Neuronal stem cell (in vitro differentiated cells): ENCODE data around the gene AMBRA1.

Experiments
- DNase-seq: peaks from one replicate; pipeline ENCODE4 v3.0.0-alpha.2; 2013; ENCODE audit warnings: low spot score
- H2AFZ ChIP-seq: one replicate; pipeline ENCODE4 v1.6.1; 2013; ENCODE audit warnings: mild to moderate bottlenecking, low read length, inconsistent platforms
- H2AK5ac ChIP-seq: 2 replicates; pipeline ENCODE4 v1.6.1; 2013; ENCODE audit warnings: low read depth, mild to moderate bottlenecking, inconsistent platforms, low read length, moderate library complexity, mixed read lengths
- H2BK120ac ChIP-seq: 2 replicates; pipeline ENCODE4 v1.6.1; 2013; ENCODE audit warnings: low read depth, mild to moderate bottlenecking, inconsistent platforms, low read length, moderate library complexity, mixed read lengths
- H2BK12ac ChIP-seq: one replicate; pipeline ENCODE4 v1.6.1; 2013; ENCODE audit warnings: low read length, inconsistent platforms
- H2BK15ac ChIP-seq: 2 replicates; pipeline ENCODE4 v1.6.1; 2013; ENCODE audit warnings: mild to moderate bottlenecking, low read length, inconsistent platforms, mixed read lengths
- H2BK5ac ChIP-seq: one replicate; pipeline ENCODE4 v1.6.1; 2013; ENCODE audit warnings: inconsistent platforms, mild to moderate bottlenecking, low read length, moderate library complexity
- H3K14ac ChIP-seq: one replicate; pipeline ENCODE4 v1.6.1; 2013; ENCODE audit warnings: low read length, inconsistent platforms
- H3K18ac ChIP-seq: 2 replicates; pipeline ENCODE4 v1.6.1; 2013; ENCODE audit warnings: low read length, inconsistent platforms
- H3K23ac ChIP-seq: 2 replicates; pipeline ENCODE4 v1.6.1; 2013; ENCODE audit warnings: low read depth, mild to moderate bottlenecking, mixed read lengths, low read length, inconsistent platforms; ENCODE audit not compliant: poor library complexity
- H3K27ac ChIP-seq: replicated peaks from 3 replicates; pipeline ENCODE4 v1.5.1; 2013; ENCODE audit warnings: low read length, inconsistent platforms
- H3K27me3 ChIP-seq, 3 experiments: 2 replicates each; pipeline ENCODE4 v1.6.1; 2013; ENCODE audit warnings: low read length in 3 of 3, mild to moderate bottlenecking in 2 of 3, inconsistent platforms in 1 of 3, low read depth in 1 of 3, mixed read lengths in 1 of 3, moderate library complexity in 1 of 3; ENCODE audit not compliant: control insufficient read depth in 3 of 3, insufficient read depth in 3 of 3
- H3K36me3 ChIP-seq, 2 donors: replicated peaks in 1 of 2; 2 replicates each; pipeline ENCODE4 v1.6.1; 2013; ENCODE audit warnings: low read length in 2 of 2; ENCODE audit not compliant: control insufficient read depth in 2 of 2, insufficient read depth in 2 of 2
- H3K4ac ChIP-seq: 2 replicates; pipeline ENCODE4 v1.6.1; 2013; ENCODE audit warnings: inconsistent platforms, mild to moderate bottlenecking, low read length, moderate library complexity
- H3K4me1 ChIP-seq, 2 donors: 1 replicate in 1 of 2; 2 replicates in 1 of 2; pipeline ENCODE4 v1.6.1; 2013; ENCODE audit warnings: low read length in 2 of 2, low read depth in 1 of 2; ENCODE audit not compliant: control insufficient read depth in 2 of 2, insufficient read depth in 1 of 2
- H3K4me2 ChIP-seq: one replicate; pipeline ENCODE4 v1.6.1; 2013; ENCODE audit warnings: mild to moderate bottlenecking, low read length, inconsistent platforms; ENCODE audit not compliant: insufficient read depth, poor library complexity, severe bottlenecking
- H3K4me3 ChIP-seq, 2 donors: 2 replicates each; pipeline ENCODE4 v1.5.1; 2013; ENCODE audit warnings: low read length in 2 of 2, mild to moderate bottlenecking in 2 of 2, inconsistent platforms in 1 of 2, moderate library complexity in 1 of 2
- H3K79me1 ChIP-seq: one replicate; pipeline ENCODE4 v1.6.1; 2013; ENCODE audit warnings: low read depth, mild to moderate bottlenecking, inconsistent platforms, low read length, moderate library complexity
- H3K9ac ChIP-seq: one replicate; pipeline ENCODE4 v1.6.1; 2013; ENCODE audit warnings: mild to moderate bottlenecking, low read depth, low read length, inconsistent platforms; ENCODE audit not compliant: poor library complexity
- H3K9me3 ChIP-seq, 2 donors: replicated peaks in 1 of 2; 2 replicates each; pipeline versions ENCODE3 to v1.6.1; 2013; ENCODE audit warnings: low read length in 2 of 2, mild to moderate bottlenecking in 2 of 2, inconsistent platforms in 1 of 2, low read depth in 1 of 2, mixed read lengths in 1 of 2, moderate library complexity in 1 of 2; ENCODE audit not compliant: control insufficient read depth in 2 of 2, insufficient read depth in 1 of 2
- H4K8ac ChIP-seq: one replicate; pipeline ENCODE4 v1.6.1; 2013; ENCODE audit warnings: low read depth, mild to moderate bottlenecking, inconsistent platforms, low read length, moderate library complexity
- H4K91ac ChIP-seq: one replicate; pipeline ENCODE4 v1.6.1; 2013; ENCODE audit warnings: low read length, low read depth, mild to moderate bottlenecking, inconsistent platforms; ENCODE audit not compliant: poor library complexity
- WGBS, 2 donors: extraction: QIAGEN DNeasy Blood & Tissue Kit; methylation state at CpG; one replicate each; pipeline ENCODE4 v1.1.7; 2013; ENCODE audit warnings: missing lambda C conversion rate in 2 of 2, mixed read lengths in 1 of 2; ENCODE audit not compliant: insufficient read length in 2 of 2, insufficient replicate concordance in 1 of 2; ENCODE audit errors: extremely low coverage in 2 of 2; 5-methylcytosine and 5-hydroxymethylcytosine counted together

Gene AMBRA1

DNA sequence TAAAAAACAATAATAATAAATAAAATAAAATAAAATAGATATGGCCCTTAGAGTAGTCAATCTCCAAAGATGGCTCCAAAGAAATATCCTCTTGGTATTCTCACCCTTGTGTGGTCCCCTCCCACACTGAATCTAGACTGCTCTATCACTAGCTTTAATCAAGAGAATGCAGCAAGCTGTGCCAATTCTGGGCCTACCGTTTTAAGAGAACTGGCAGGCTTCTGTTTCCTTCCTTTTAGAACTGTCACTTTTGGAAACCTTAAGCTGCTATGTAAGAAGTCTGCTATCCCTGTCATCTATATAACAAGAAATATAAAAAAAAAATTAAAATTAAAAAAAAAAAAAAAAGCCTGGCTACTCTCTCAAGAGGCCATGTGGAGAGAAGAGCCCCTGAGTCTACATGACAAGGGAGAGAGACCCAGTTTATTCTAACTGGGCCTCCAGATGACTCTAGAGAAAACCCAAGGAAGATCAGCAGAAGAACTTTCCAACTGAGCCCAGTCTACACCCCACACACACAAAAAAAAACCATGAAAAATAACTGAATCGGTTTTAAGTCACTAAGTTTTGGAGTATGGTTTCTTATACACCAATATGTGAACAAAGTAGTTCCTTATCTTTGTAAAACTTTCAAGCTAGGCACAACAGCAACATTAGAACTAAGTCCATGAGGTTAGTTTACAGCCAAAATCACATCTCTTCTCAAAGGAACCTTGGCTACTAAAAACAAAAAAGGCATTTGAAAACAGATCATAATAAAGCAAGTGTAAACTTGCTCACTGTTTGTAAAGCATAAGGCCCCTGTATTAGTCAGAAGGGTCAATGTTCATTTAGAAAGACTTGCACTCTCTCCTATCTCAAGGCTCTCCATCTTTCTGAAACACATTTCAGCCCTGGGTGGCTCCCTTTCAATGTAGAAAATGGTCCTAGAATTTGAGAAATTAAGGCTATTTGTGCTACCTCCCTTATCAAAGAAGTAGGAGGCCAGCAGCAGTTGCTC is 67.3 kb downstream of the AMBRA1 start:
- Histone ChIP-seq H3K4me3 (no peak overlapping the region), H3K4ac (no peak overlapping the region), H2AK5ac (no peak overlapping the region), H3K27me3 (no peaks in the 10 kb centered on the region), H4K8ac (no peak overlapping the region), H3K27ac (no peak overlapping the region), H4K91ac (no peak overlapping the region), H3K18ac (no peak overlapping the region), H2AFZ (no peak overlapping the region), H3K9ac (no peak overlapping the region), H3K79me1 (no peaks in the 10 kb centered on the region), H3K36me3 (no peaks in the 10 kb centered on the region), H2BK120ac (no peak overlapping the region), H2BK5ac (no peak overlapping the region), H3K4me1 (peaks cover 1 to 8% of the 10 kb centered on the region in 2 donors), H2BK12ac (no peak overlapping the region), H2BK15ac (no peak overlapping the region), H3K23ac (no peak overlapping the region), H3K14ac (no peak overlapping the region), H3K4me2 (no peak overlapping the region), H3K9me3 (peaks cover 3% of the 10 kb centered on the region in 2 donors)
- no peak for DNase-seq
- no CpG with 5 or more reads among the region's 2 CpGs for WGBS, 2 donors

DNA sequence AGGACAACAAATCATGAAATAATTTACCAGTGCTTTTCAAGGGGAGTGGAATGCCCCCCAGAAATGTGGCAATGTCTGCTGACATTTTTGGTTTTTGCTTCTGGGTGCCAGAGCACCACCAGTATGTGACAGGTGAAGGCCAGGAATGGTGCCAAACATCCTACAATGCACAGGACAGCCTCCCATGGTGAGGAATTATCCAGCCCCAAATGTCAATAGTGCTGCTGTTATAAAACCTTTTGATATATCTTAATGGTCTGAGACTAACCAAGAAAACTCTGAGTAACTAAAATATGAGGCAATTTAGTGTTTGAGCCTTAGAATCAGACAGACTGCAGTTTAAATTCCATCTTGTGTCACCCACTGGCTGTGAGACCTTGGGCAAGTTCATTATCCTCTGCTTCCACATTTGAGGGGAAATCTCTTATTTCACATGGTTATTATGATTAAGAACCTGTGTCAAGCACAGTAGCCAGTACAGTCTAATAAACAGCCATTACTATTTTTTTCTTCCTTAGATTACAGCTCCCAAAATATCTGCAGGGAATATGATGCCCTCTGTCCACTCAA is 69.5 kb downstream of the AMBRA1 start:
- no peak overlapping the region for H3K23ac ChIP-seq
- no peak overlapping the region for H2AK5ac ChIP-seq
- no peak overlapping the region for H2BK15ac ChIP-seq
- H3K79me1 ChIP-seq = no peaks in the 10 kb centered on the region
- H4K8ac ChIP-seq = no peak overlapping the region
- H2BK12ac ChIP-seq = no peak overlapping the region
- no peak overlapping the region for H3K14ac ChIP-seq
- peaks cover 2 to 10% of the 10 kb centered on the region in 2 donors for H3K4me1 ChIP-seq
- no peak overlapping the region for H3K4me2 ChIP-seq
- H3K36me3 ChIP-seq = no peaks in the 10 kb centered on the region
- no peak overlapping the region for H2BK120ac ChIP-seq
- no peak overlapping the region for H2BK5ac ChIP-seq
- no peak overlapping the region for H3K9ac ChIP-seq
- no peak overlapping the region for H4K91ac ChIP-seq
- no peak overlapping the region for H3K4me3 ChIP-seq
- H3K27me3 ChIP-seq = no peaks in the 10 kb centered on the region
- H3K9me3 ChIP-seq = no peaks in the 10 kb centered on the region
- no peak overlapping the region for H3K27ac ChIP-seq
- H3K4ac ChIP-seq = no peak overlapping the region
- no peak overlapping the region for H3K18ac ChIP-seq
- no peak overlapping the region for H2AFZ ChIP-seq
- no peak for DNase-seq

DNA sequence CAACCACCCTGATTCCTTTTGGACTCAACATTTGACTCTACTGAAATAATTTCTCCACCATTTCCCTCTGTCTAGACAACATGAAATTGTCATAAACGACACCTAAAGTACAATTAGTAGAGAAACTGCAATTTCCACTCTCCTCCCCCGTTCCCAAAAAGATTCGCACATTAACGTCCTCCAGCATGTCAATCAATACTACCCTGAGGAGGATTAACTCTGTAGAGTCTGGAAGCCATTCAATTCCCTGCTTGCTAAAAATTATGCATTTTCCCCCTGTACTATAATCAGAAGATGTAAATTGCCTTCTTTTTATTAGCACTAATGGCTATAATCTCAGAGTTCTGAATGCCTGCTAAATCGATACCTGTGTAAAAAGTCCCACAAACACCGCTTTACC is 70.5 kb downstream of the AMBRA1 start:
- no peak overlapping the region for H2AK5ac ChIP-seq
- no CpG with 5 or more reads among the region's 6 CpGs for WGBS, 2 donors
- no peaks in the 10 kb centered on the region for H3K9me3 ChIP-seq
- H3K4me3 ChIP-seq = no peak overlapping the region
- H4K91ac ChIP-seq = no peak overlapping the region
- H3K36me3 ChIP-seq = no peaks in the 10 kb centered on the region
- H3K27me3 ChIP-seq = no peaks in the 10 kb centered on the region
- H2BK12ac ChIP-seq = no peak overlapping the region
- H2BK5ac ChIP-seq = no peak overlapping the region
- H3K27ac ChIP-seq = no peak overlapping the region
- H2AFZ ChIP-seq = no peak overlapping the region
- no peaks in the 10 kb centered on the region for H3K79me1 ChIP-seq
- H3K14ac ChIP-seq = no peak overlapping the region
- H4K8ac ChIP-seq = no peak overlapping the region
- no peak overlapping the region for H3K4ac ChIP-seq
- no peak overlapping the region for H3K9ac ChIP-seq
- H2BK120ac ChIP-seq = no peak overlapping the region
- H3K23ac ChIP-seq = no peak overlapping the region
- DNase-seq = no peak
- H3K4me1 ChIP-seq = peaks cover 2 to 10% of the 10 kb centered on the region in 2 donors
- no peak overlapping the region for H2BK15ac ChIP-seq
- no peak overlapping the region for H3K4me2 ChIP-seq
- H3K18ac ChIP-seq = no peak overlapping the region

DNA sequence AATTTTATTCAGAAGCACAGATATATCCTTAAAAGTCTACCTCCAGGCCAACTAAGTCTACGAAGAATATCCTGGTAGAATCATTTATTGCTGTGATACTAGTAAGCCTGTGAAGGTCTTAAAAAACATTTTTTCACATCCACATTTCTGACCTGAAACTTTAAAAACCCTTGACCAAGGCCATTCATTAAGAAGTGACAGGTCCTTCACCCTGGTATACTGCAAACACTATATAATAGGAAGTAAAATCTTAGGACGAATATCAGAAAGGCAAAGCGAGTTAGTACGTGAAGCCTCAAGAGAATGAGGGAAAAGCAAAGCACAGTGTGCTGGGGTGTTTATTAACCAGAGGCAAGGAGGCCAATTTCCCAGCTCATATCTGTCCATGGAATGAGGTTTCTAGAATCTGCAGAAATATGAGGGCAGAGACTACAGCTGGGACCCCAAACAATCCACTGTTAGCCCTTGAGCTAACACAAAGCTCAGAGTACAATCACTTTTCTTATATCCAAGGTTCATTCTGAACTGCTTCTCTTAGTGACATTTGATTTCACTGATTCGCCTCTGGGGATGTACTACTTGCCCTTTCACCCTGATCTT is 71.0 kb downstream of the AMBRA1 start:
- Histone ChIP-seq H2AFZ (no peak overlapping the region), H3K27me3 (no peaks in the 10 kb centered on the region), H2AK5ac (no peak overlapping the region), H3K4me2 (no peak overlapping the region), H4K8ac (no peak overlapping the region), H3K9ac (no peak overlapping the region), H2BK15ac (no peak overlapping the region), H3K79me1 (no peaks in the 10 kb centered on the region), H3K4me3 (no peak overlapping the region), H3K14ac (no peak overlapping the region), H2BK12ac (no peak overlapping the region), H3K4ac (no peak overlapping the region), H2BK5ac (no peak overlapping the region), H3K4me1 (peaks cover 2 to 10% of the 10 kb centered on the region in 2 donors), H2BK120ac (no peak overlapping the region), H3K18ac (no peak overlapping the region), H4K91ac (no peak overlapping the region), H3K23ac (no peak overlapping the region), H3K36me3 (no peaks in the 10 kb centered on the region), H3K9me3 (no peaks in the 10 kb centered on the region), H3K27ac (no peak overlapping the region)
- DNase-seq = no peak
- WGBS, 2 donors = no CpG with 5 or more reads among the region's 5 CpGs
